HG02571 (cell line): ENCODE data around the gene ABL1.
"Not testable (repeated sequence)": the region's sequence is repeated elsewhere in the genome, so short reads cannot be mapped to it uniquely, and the experiment has no call there.

Experiments
- ATAC-seq: cut with Tn5 transposase; IDR thresholded peaks from one replicate; pipeline ENCODE4 v1.9.1; 2021; ENCODE audit warnings: mild to moderate bottlenecking, moderate library complexity; ENCODE audit not compliant: unreplicated experiment

The ABL1 gene

GRCh38 chr9:130900701-130901497, 65.8 kb downstream of the ABL1 start:
- ATAC-seq: no peak

- ATAC-seq: no peak
Observed at GRCh38 chr9:130901498-130902203, 66.6 kb downstream of the ABL1 start.

- no peak for ATAC-seq
Observed at GRCh38 chr9:130902204-130903185, 67.4 kb downstream of the ABL1 start.

- ATAC-seq: no peak
Observed at GRCh38 chr9:130903194-130904069, 68.4 kb downstream of the ABL1 start.

- no peak for ATAC-seq
Observed at GRCh38 chr9:130904070-130905044, 69.3 kb downstream of the ABL1 start.

- ATAC-seq: no peak
Observed at GRCh38 chr9:130905125-130905901, 70.3 kb downstream of the ABL1 start.

- ATAC-seq: no peak
Observed at GRCh38 chr9:130905902-130906734, 71.1 kb downstream of the ABL1 start.

- ATAC-seq: no peak
Observed at GRCh38 chr9:130906735-130907416, 71.8 kb downstream of the ABL1 start.

- ATAC-seq: no peak
Observed at GRCh38 chr9:130908146-130908877, 73.3 kb downstream of the ABL1 start.

GRCh38 chr9:130908878-130909355, 73.9 kb downstream of the ABL1 start:
- no peak for ATAC-seq

GRCh38 chr9:130910041-130910440, 75.0 kb downstream of the ABL1 start:
- not testable (repeated sequence) for ATAC-seq

- not testable (repeated sequence) for ATAC-seq
Observed at GRCh38 chr9:130910670-130911069, 75.6 kb downstream of the ABL1 start.

GRCh38 chr9:130911254-130912049, 76.4 kb downstream of the ABL1 start:
- no peak for ATAC-seq

- no peak for ATAC-seq
Observed at GRCh38 chr9:130912932-130913598, 78.0 kb downstream of the ABL1 start.
